GM23248 (cell line): ENCODE data around the gene MPP7.

Experiments
- EZH2 ChIP-seq: fragments of 200-600 bp; sonication (generic); IDR thresholded peaks from 2 replicates; pipeline ENCODE4 v1.6.1; 2018; ENCODE audit warnings: antibody characterized with exemption, mild to moderate bottlenecking; ENCODE audit not compliant: insufficient read depth, poor library complexity, severe bottlenecking
- EZH2phosphoT487 ChIP-seq: fragments of 200-600 bp; sonication (generic); IDR thresholded peaks from 2 replicates; pipeline ENCODE4 v1.6.1; 2018; ENCODE audit warnings: antibody characterized with exemption, moderate library complexity, mild to moderate bottlenecking, low read depth; ENCODE audit not compliant: insufficient read depth

GRCh38 chr10:28284126-28284525, 18.7 kb downstream of the MPP7 start:
- no peak for TF ChIP-seq EZH2
- no peak for TF ChIP-seq EZH2phosphoT487
